Endothelial cell of umbilical vein (primary cell): ENCODE results near the gene STARD5. TPM values are rescaled to one million over a fixed set of nuclear protein-coding genes. Genes with fewer than 3 reads are reported as not detected.

ENCODE experiments used
- BruUV-seq: library from RNA; stranded (reverse); fragments of 400-500 nt; replicated peaks from 2 replicates; lab custom pipeline; 2021; lab: Mats Ljungman, UMichigan
- CTCF ChIA-PET: fragments of 300-600, 350-600 bp; sonication (Branson Sonifier 250); formaldehyde crosslinking; loops from one replicate; lab custom pipeline; 2021; ENCODE audit warnings: antibody characterized with exemption, inconsistent platforms; lab: Charles Lee
- POLR2A ChIA-PET: fragments of 300-600, 350-600 bp; sonication (Branson Sonifier 250); formaldehyde crosslinking; loops from one replicate; lab custom pipeline; 2021; ENCODE audit warnings: antibody characterized with exemption, inconsistent platforms; lab: Charles Lee
- DNase-seq: peaks from one replicate; pipeline ENCODE4 v3.0.0-alpha.2; 2011; ENCODE audit warnings: low read depth, low spot score
- FAIRE-seq: peaks from 2 replicates; lab custom pipeline; 2011; peaks lifted over from hg19 to GRCh38; lab: Jason Lieb, UNC
- H2AFZ ChIP-seq: 2 replicates; pipeline ENCODE4 v1.6.0; 2012; ENCODE audit warnings: low read depth, low read length, control low read depth, inconsistent platforms
- H3K27ac ChIP-seq: 2 replicates; pipeline ENCODE4 v1.5.1; 2011; ENCODE audit warnings: low read depth, mild to moderate bottlenecking, control low read depth, low read length, moderate library complexity; ENCODE audit not compliant: insufficient read depth
- H3K27me3 ChIP-seq, 2 experiments: 2 replicates each; pipeline versions ENCODE4 v1.6.0 to v1.6.1; 2011; ENCODE audit warnings: low read length in 2 of 2, mixed read lengths in 1 of 2; ENCODE audit not compliant: control insufficient read depth in 2 of 2, insufficient read depth in 2 of 2
- H3K36me3 ChIP-seq, 2 experiments: 2 replicates in 1 of 2; 3 replicates in 1 of 2; pipeline ENCODE4 v1.5.1; 2011; ENCODE audit warnings: low read length in 2 of 2, mild to moderate bottlenecking in 1 of 2, moderate library complexity in 1 of 2; ENCODE audit not compliant: control insufficient read depth in 2 of 2, insufficient read depth in 2 of 2; ENCODE audit errors: extremely low read depth in 1 of 2
- H3K4me1 ChIP-seq: 3 replicates; pipeline ENCODE4 v1.5.1; 2011; ENCODE audit warnings: mild to moderate bottlenecking, low read length; ENCODE audit not compliant: control insufficient read depth, insufficient read depth; ENCODE audit errors: extremely low read depth
- H3K4me2 ChIP-seq: 2 replicates; pipeline ENCODE4 v1.6.1; 2011; ENCODE audit warnings: low read length, control low read depth, mixed read lengths; ENCODE audit not compliant: insufficient read depth
- H3K4me3 ChIP-seq, 3 experiments: fragments of 200-600 bp in 1 of 3; sonication (generic), shearing (Covaris generic) in 1 of 3; replicated peaks in 1 of 3; 2 replicates each; pipeline ENCODE4 v1.5.1; 2011 to 2016; ENCODE audit warnings: control low read depth in 3 of 3, low read length in 3 of 3, mild to moderate bottlenecking in 2 of 3, inconsistent platforms in 1 of 3, low read depth in 1 of 3, moderate library complexity in 1 of 3; ENCODE audit not compliant: insufficient read depth in 1 of 3
- H3K79me2 ChIP-seq: 2 replicates; pipeline ENCODE4 v1.6.0; 2012; ENCODE audit warnings: low read length, inconsistent platforms; ENCODE audit not compliant: control insufficient read depth, insufficient read depth
- H3K9ac ChIP-seq: replicated peaks from 2 replicates; pipeline ENCODE3; 2011; ENCODE audit warnings: low read length, control low read depth; ENCODE audit not compliant: insufficient read depth; ENCODE audit errors: extremely low read depth
- H3K9me1 ChIP-seq: replicated peaks from 3 replicates; pipeline ENCODE4 v1.6.0; 2011; ENCODE audit warnings: mild to moderate bottlenecking, low read length; ENCODE audit not compliant: control insufficient read depth, insufficient read depth; ENCODE audit errors: extremely low read depth
- H3K9me3 ChIP-seq: replicated peaks from 2 replicates; pipeline ENCODE4 v1.5.1; 2012; ENCODE audit warnings: low read length, inconsistent platforms; ENCODE audit not compliant: control insufficient read depth, insufficient read depth
- H4K20me1 ChIP-seq: replicated peaks from 2 replicates; pipeline ENCODE3; 2011; ENCODE audit warnings: mild to moderate bottlenecking, low read length; ENCODE audit not compliant: control insufficient read depth, insufficient read depth; ENCODE audit errors: extremely low read depth
- EZH2 ChIP-seq: IDR thresholded peaks from 2 replicates; pipeline ENCODE4 v1.6.1; 2012; ENCODE audit warnings: borderline replicate concordance, low read depth, mild to moderate bottlenecking, moderate library complexity, low read length, inconsistent platforms; ENCODE audit not compliant: severe bottlenecking
- FOS ChIP-seq: IDR thresholded peaks from 2 replicates; pipeline ENCODE4 v1.6.1; 2011; ENCODE audit warnings: mild to moderate bottlenecking, low read length, moderate library complexity, borderline replicate concordance; ENCODE audit not compliant: insufficient read depth
- GATA2 ChIP-seq: IDR thresholded peaks from 2 replicates; pipeline ENCODE4 v1.7.0; 2011; ENCODE audit warnings: low read depth, mild to moderate bottlenecking, moderate library complexity, mixed read lengths, low read length; ENCODE audit not compliant: insufficient read length, insufficient read depth
- JUN ChIP-seq: IDR thresholded peaks from 2 replicates; pipeline ENCODE4 v1.6.1; 2011; ENCODE audit warnings: borderline replicate concordance, low read depth; ENCODE audit not compliant: insufficient read length, insufficient read depth
- MYC ChIP-seq: IDR thresholded peaks from one replicate; pipeline ENCODE4 v1.6.1; 2011; ENCODE audit warnings: mild to moderate bottlenecking, low read depth, low read length
- POLR2A ChIP-seq: IDR thresholded peaks from 2 replicates; pipeline ENCODE4 v1.6.1; 2012; ENCODE audit warnings: low read depth, mild to moderate bottlenecking, control low read depth, low read length
- POLR2AphosphoS5 ChIP-seq: IDR thresholded peaks from 2 replicates; pipeline ENCODE4 v1.6.1; 2012; ENCODE audit warnings: low read depth, mild to moderate bottlenecking, control low read depth, low read length, moderate library complexity; ENCODE audit not compliant: insufficient read depth
- dilution Hi-C: fragments of 300-500 bp; cut with MboI; formaldehyde crosslinking; loops from one replicate; pipeline ENCODE4 v1.15.0; 2019; ENCODE audit warnings: low sequenced_read_pairs; ENCODE audit not compliant: extremely low pct_ligation_motif_present
- intact Hi-C: fragments of 100-400 bp; cut with micrococcal nuclease; formaldehyde crosslinking; loops from one replicate; pipeline ENCODE4 v1.10.0; 2022
- polyA plus RNA-seq, 4 experiments: library from polyadenylated mRNA; depleted of rRNA in 3 of 4; stranded (reverse) in 3 of 4; unstranded in 1 of 4; fragments of >200 nt; gene quantifications; 2 replicates each; pipeline versions ENCODE4 v1.2.1 to v1.2.3, GENCODE V29; 2011 to 2012; ENCODE audit warnings: missing spikeins in 1 of 4
- total RNA-seq: library from RNA; stranded (reverse); gene quantifications from 2 replicates; pipeline ENCODE4 v1.2.3, GENCODE V29; 2021
- TF ChIP-seq, protein P1 (sequence below): IDR thresholded peaks from 2 replicates; pipeline ENCODE4 v1.6.1; 2011; ENCODE audit not compliant: insufficient read depth, insufficient read length
- TF ChIP-seq, protein P2 (sequence below), 2 donors: IDR thresholded peaks; 1 replicate in 1 of 2; 2 replicates in 1 of 2; pipeline ENCODE4 v1.5.1; 2011; ENCODE audit warnings: low read length in 2 of 2, mild to moderate bottlenecking in 2 of 2, moderate library complexity in 2 of 2, control low read depth in 1 of 2, inconsistent platforms in 1 of 2, low read depth in 1 of 2; ENCODE audit not compliant: insufficient read depth in 1 of 2; ENCODE audit errors: extremely low read depth in 1 of 2

The STARD5 gene
- total and polyA plus RNA-seq, 2 donors (not counting 3 experiments of a cell fraction or from before 2014, with no cell fraction given): 2.2 to 3.0 TPM

DNA sequence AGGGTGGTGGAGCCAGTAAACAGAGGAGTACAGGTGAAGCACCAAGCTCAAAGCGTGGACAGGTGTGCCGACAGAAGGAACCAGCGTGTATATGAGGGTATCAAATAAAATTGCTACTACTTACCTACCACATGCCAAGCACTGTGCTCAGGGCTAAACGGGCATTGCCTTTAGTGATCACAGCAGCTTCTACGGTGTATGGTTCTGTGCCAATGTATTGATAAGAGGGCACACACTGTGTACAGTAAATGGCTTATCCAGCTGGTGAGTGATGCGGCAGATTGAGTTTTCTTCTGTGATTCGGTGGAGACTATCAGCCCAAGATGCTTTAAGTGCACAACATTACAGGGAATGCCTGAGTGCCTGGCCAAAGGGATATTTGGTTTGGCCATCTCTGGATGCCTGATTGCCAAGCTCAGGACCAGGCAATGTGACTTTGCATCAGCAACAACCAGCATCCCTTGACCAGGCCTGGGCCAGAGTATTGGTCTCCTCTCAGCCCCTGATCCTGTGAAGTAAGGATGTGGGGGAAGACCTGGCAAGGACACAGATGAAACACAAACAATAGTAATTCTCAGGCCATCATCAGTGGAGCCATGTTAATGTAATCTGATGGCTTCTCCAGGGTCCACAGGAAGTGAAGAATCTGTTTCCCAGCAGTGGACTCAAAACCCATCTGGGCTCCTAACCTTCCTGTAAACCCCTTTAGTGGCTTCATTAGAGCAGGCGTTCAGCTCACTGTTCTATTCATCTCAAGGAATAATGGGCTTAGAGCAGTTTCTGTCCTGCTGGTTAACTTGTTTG, 14.1 kb downstream of the STARD5 start:
- Histone ChIP-seq H4K20me1 (no peaks in the 10 kb centered on the region), H3K9ac (no peak overlapping the region), H3K27ac (no peak overlapping the region), H3K36me3 (no peaks in the 10 kb centered on the region), H3K79me2 (no peaks in the 10 kb centered on the region), H2AFZ (no peak overlapping the region), H3K4me2 (no peak overlapping the region), H3K27me3 (no peaks in the 10 kb centered on the region), H3K4me3 (no peak overlapping the region), H3K9me3 (no peaks in the 10 kb centered on the region), H3K9me1 (no peaks in the 10 kb centered on the region), H3K4me1 (no peaks in the 10 kb centered on the region)
- no peak for DNase-seq
- CTCF ChIA-PET: interaction anchor here (0.8 to 3.1 kb wide), 4 partner anchors 9 to 46 kb away, joined by 3 to 12 read pairs (median 6); no protein-coding TSS in a partner anchor
- POLR2A ChIA-PET: no interaction called here
- intact Hi-C loops: no loop called here
- BruUV-seq: no TSS peak
- TF ChIP-seq POLR2AphosphoS5 (no peak), EZH2 (no peak), MYC (no peak), GATA2 (no peak), POLR2A (no peak), JUN (no peak), FOS (no peak)
- TF ChIP-seq, protein P1, sequence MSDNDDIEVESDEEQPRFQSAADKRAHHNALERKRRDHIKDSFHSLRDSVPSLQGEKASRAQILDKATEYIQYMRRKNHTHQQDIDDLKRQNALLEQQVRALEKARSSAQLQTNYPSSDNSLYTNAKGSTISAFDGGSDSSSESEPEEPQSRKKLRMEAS: no peak
- TF ChIP-seq, protein P2, sequence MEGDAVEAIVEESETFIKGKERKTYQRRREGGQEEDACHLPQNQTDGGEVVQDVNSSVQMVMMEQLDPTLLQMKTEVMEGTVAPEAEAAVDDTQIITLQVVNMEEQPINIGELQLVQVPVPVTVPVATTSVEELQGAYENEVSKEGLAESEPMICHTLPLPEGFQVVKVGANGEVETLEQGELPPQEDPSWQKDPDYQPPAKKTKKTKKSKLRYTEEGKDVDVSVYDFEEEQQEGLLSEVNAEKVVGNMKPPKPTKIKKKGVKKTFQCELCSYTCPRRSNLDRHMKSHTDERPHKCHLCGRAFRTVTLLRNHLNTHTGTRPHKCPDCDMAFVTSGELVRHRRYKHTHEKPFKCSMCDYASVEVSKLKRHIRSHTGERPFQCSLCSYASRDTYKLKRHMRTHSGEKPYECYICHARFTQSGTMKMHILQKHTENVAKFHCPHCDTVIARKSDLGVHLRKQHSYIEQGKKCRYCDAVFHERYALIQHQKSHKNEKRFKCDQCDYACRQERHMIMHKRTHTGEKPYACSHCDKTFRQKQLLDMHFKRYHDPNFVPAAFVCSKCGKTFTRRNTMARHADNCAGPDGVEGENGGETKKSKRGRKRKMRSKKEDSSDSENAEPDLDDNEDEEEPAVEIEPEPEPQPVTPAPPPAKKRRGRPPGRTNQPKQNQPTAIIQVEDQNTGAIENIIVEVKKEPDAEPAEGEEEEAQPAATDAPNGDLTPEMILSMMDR (IDR thresholded peaks at IDR 0.05; ENCODE audit: extremely low read depth in 1 of 2, insufficient read depth in 1 of 2, low read depth in 1 of 2, low read length in 2 of 2): no peak
- dilution Hi-C loops: no loop called here
- FAIRE-seq: no peak
